ENCODE data around the gene RTP5. TPM values are rescaled to one million over a fixed set of nuclear protein-coding genes. Genes with fewer than 3 reads are reported as not detected.
"Not testable (repeated sequence)": the region's sequence is repeated elsewhere in the genome, so short reads cannot be mapped to it uniquely, and the experiment has no call there.

Gene RTP5
- total RNA-seq, 1 donor from 2014 or later = not detected

DNA sequence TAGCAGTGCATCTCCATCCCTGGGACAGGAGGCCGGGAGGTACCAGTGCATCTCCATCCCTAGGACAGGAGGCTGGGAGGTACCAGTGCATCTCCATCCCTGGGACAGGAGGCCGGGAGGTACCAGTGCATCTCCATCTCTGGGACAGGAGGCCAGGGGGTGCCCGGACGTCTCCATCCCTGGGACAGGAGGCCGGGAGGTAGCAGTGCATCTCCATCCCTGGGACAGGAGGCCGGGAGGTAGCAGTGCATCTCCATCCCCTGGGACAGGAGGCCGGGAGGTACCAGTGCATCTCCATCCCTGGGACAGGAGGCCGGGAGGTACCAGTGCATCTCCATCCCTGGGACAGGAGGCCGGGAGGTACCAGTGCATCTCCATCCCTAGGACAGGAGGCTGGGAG, 52.1 kb downstream of the RTP5 start:
- H3K36me3 ChIP-seq (ENCODE audit: control insufficient read depth in 3 of 3, insufficient read depth in 3 of 3, low read length in 3 of 3); H3K9ac ChIP-seq (ENCODE audit: low read depth in 1 of 3, low read length in 3 of 3); H3K27ac ChIP-seq (ENCODE audit: low read depth, low read length); H3K4me3 ChIP-seq (ENCODE audit: low read length in 3 of 3); H3K9me3 ChIP-seq (ENCODE audit: control insufficient read depth in 3 of 3, low read length in 3 of 3); H3K4me1 ChIP-seq (ENCODE audit: control insufficient read depth in 3 of 3, insufficient read depth in 3 of 3, low read length in 3 of 3): not testable (repeated sequence)
- peaks cover 0 to 13% (median 3%) of the 10 kb centered on the region in 3 donors for H3K27me3 ChIP-seq (ENCODE audit: control insufficient read depth in 3 of 3, insufficient read depth in 3 of 3, low read length in 3 of 3)

DNA sequence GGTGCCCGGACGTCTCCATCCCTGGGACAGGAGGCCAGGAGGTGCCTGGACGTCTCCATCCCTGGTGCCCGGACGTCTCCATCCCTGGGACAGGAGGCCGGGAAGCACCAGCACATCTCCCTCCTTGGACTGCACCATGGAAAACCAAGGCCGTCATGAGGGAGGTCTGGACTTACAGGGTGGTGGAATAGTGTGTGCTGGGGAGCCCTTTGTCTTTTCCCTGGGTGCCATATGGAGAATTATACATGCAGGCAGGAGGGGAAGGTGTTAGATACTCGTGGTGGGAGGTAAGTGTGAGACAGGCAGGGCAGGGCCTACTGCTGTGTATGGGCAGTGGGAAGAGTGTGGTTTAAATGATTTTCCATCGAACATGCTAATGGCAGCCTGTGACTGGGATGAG, 52.9 kb downstream of the RTP5 start:
- Histone ChIP-seq H3K4me3 (ENCODE audit: low read length in 3 of 3) (no peak overlapping the region), H3K27ac (ENCODE audit: low read depth, low read length) (no peak overlapping the region), H3K9me3 (ENCODE audit: control insufficient read depth in 3 of 3, low read length in 3 of 3) (no peaks in the 10 kb centered on the region), H3K36me3 (ENCODE audit: control insufficient read depth in 3 of 3, insufficient read depth in 3 of 3, low read length in 3 of 3) (no peaks in the 10 kb centered on the region), H3K27me3 (ENCODE audit: control insufficient read depth in 3 of 3, insufficient read depth in 3 of 3, low read length in 3 of 3) (peaks cover 0 to 13% (median 3%) of the 10 kb centered on the region in 3 donors), H3K4me1 (ENCODE audit: control insufficient read depth in 3 of 3, insufficient read depth in 3 of 3, low read length in 3 of 3) (peaks cover 0 to 2% (median 0%) of the 10 kb centered on the region in 3 donors), H3K9ac (ENCODE audit: low read depth in 1 of 3, low read length in 3 of 3) (no peak overlapping the region)

DNA sequence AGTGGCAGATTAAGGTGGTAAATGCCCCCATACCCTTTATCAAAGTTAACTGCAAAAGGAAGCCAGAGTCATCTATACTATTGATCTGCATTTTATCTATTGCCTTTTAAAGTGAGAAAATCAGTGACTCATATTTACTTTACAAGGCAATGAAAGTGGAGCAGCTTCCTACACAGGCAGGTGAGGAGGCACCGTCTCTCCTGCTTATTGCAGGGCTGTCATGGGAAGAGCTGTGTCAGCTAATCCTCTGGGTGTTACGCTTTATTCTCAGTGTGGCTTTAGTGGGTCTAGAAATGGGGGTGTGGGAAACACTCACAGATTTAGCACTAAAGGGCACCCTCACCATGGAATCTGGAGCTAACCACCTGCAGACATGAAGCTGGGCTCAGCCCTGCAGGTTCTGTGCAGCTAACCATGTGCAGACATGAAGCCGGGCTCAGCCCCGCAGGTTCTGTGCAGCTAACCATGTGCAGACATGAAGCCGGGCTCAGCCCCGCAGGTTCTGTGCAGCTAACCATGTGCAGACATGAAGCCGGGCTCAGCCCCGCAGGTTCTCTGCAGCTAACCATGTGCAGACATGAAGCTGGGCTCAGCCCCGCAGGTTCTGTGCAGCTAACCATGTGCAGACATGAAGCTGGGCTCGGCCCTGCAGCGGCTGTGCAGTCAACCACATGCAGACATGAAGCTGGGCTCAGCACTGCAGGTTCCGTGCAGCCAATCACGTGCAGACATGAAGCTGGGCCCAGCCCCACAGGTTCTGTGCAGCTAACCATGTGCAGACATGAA, 53.5 kb downstream of the RTP5 start:
- peaks cover 0 to 13% (median 3%) of the 10 kb centered on the region in 3 donors for H3K27me3 ChIP-seq (ENCODE audit: control insufficient read depth in 3 of 3, insufficient read depth in 3 of 3, low read length in 3 of 3)
- H3K27ac ChIP-seq (ENCODE audit: low read depth, low read length); H3K9ac ChIP-seq (ENCODE audit: low read depth in 1 of 3, low read length in 3 of 3); H3K36me3 ChIP-seq (ENCODE audit: control insufficient read depth in 3 of 3, insufficient read depth in 3 of 3, low read length in 3 of 3); H3K4me1 ChIP-seq (ENCODE audit: control insufficient read depth in 3 of 3, insufficient read depth in 3 of 3, low read length in 3 of 3); H3K9me3 ChIP-seq (ENCODE audit: control insufficient read depth in 3 of 3, low read length in 3 of 3); H3K4me3 ChIP-seq (ENCODE audit: low read length in 3 of 3): not testable (repeated sequence)

Other genes starting within 250 kb of the RTP5 start
- gene THAP4, start 232.6 kb upstream of the RTP5 start, total RNA-seq = 35.5 TPM
- 29.2 TPM for gene ATG4B, start 232.0 kb upstream of the RTP5 start, total RNA-seq
- 14.1 TPM for gene DTYMK, start 182.9 kb upstream of the RTP5 start, total RNA-seq
- gene ING5, start 167.7 kb upstream of the RTP5 start, total RNA-seq = 16.7 TPM
- 5.7 TPM for gene D2HGDH, start 135.1 kb upstream of the RTP5 start, total RNA-seq
- not detected for gene GAL3ST2, start 92.9 kb upstream of the RTP5 start, total RNA-seq
- gene NEU4, start 60.5 kb upstream of the RTP5 start, total RNA-seq = 4.2 TPM
- gene PDCD1, start 10.8 kb upstream of the RTP5 start, total RNA-seq = not detected

All from skeletal muscle tissue (tissue), 4 donors.